ENCODE data around the gene RAD23B.

- TF ChIP-seq CTCF (IDR thresholded peaks at IDR 0.05; ENCODE audit: insufficient read depth, low read depth, low read length) (no peak), EZH2 (IDR thresholded peaks at IDR 0.05; ENCODE audit: insufficient read depth, low read length) (no peak)
Observed at GRCh38 chr9:107249665-107250285, 33.3 kb upstream of the RAD23B start.
